H1 (cell line): Measurements from ENCODE around the gene UNK.

ENCODE experiments used
- CEBPB ChIP-seq: IDR thresholded peaks from 2 replicates; pipeline ENCODE4 v1.6.1; 2012; ENCODE audit warnings: low read depth, low read length
- EGR1 ChIP-seq: IDR thresholded peaks from 2 replicates; pipeline ENCODE4 v1.6.1; 2011; ENCODE audit warnings: low read depth, low read length, borderline replicate concordance
- EZH2 ChIP-seq: fragments of 200-600 bp; sonication (generic); IDR thresholded peaks from 2 replicates; pipeline ENCODE4 v1.7.1; 2012; ENCODE audit warnings: low read depth, mild to moderate bottlenecking, moderate library complexity, low read length, inconsistent platforms; ENCODE audit not compliant: severe bottlenecking
- HDAC2 ChIP-seq, 2 experiments: fragments of 300-600 bp in 1 of 2; sonication (generic) in 1 of 2; IDR thresholded peaks; 2 replicates each; pipeline ENCODE4 v1.6.1; 2011 to 2012; ENCODE audit warnings: low read depth in 2 of 2, low read length in 2 of 2, mild to moderate bottlenecking in 2 of 2, moderate library complexity in 2 of 2, borderline replicate concordance in 1 of 2, inconsistent platforms in 1 of 2
- SIN3A ChIP-seq, 2 experiments: IDR thresholded peaks in 1 of 2; conservative IDR thresholded peaks in 1 of 2; 2 replicates each; pipeline ENCODE4 v1.6.1; 2011 to 2012; ENCODE audit warnings: low read length in 2 of 2, improper control_type of control experiment in 1 of 2, low read depth in 1 of 2, mild to moderate bottlenecking in 1 of 2
- YY1 ChIP-seq: IDR thresholded peaks from 2 replicates; pipeline ENCODE4 v1.6.1; 2011; ENCODE audit warnings: low read depth, mild to moderate bottlenecking, low read length
- TF ChIP-seq, protein P1 (sequence below), 3 experiments: IDR thresholded peaks; 1 replicate in 2 of 3; 2 replicates in 1 of 3; pipeline versions ENCODE4 v1.5.1 to v1.6.1; 2011; ENCODE audit warnings: low read length in 3 of 3, mild to moderate bottlenecking in 3 of 3, inconsistent platforms in 2 of 3, low read depth in 1 of 3, moderate library complexity in 1 of 3; ENCODE audit not compliant: insufficient read depth in 1 of 3; ENCODE audit errors: control extremely low read depth in 1 of 3

DNA sequence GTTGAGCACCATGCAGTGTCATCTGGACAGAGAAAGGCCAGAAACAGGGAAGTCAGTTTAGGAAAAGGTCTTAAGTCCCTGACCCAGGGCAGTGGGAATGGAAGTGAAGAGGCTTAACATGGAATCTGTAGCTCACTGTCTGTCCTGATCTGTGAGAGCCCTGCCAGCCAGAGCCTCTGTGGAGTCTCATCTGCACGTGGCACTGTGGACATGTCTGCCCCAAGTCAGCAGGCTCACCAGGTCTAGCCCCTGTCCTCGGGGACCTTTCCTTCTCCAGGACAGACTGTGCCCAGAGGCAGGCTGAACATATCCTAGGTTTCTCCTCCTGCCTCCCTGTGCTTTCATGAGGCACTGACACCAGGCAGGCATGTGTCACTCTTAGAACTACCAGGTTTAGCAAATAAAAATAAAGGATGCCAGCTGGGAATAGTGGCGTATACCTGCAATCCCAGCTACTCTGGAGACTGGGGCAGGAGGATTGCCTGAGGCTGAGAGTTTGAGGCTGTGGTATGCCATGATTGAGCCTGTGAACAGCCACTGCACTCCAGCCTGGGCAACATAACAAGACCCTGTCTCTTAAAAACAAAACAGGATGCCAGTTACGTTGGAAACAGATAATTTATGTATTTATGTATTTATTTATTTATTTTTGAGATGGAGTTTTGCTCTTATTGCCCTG lies 22.4 kb downstream of the UNK start:
- TF ChIP-seq HDAC2 (IDR thresholded peaks at IDR 0.05; ENCODE audit: borderline replicate concordance in 1 of 2, low read depth in 2 of 2, low read length in 2 of 2) (no peak), SIN3A (conservative IDR thresholded peaks at IDR 0.05 in 1 of 2, IDR thresholded peaks at IDR 0.05 in 1 of 2; ENCODE audit: low read depth in 1 of 2, low read length in 2 of 2) (no peak), EZH2 (no peak), EGR1 (no peak), CEBPB (no peak), YY1 (no peak)
- TF ChIP-seq, protein P1, sequence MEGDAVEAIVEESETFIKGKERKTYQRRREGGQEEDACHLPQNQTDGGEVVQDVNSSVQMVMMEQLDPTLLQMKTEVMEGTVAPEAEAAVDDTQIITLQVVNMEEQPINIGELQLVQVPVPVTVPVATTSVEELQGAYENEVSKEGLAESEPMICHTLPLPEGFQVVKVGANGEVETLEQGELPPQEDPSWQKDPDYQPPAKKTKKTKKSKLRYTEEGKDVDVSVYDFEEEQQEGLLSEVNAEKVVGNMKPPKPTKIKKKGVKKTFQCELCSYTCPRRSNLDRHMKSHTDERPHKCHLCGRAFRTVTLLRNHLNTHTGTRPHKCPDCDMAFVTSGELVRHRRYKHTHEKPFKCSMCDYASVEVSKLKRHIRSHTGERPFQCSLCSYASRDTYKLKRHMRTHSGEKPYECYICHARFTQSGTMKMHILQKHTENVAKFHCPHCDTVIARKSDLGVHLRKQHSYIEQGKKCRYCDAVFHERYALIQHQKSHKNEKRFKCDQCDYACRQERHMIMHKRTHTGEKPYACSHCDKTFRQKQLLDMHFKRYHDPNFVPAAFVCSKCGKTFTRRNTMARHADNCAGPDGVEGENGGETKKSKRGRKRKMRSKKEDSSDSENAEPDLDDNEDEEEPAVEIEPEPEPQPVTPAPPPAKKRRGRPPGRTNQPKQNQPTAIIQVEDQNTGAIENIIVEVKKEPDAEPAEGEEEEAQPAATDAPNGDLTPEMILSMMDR (IDR thresholded peaks at IDR 0.05; ENCODE audit: control extremely low read depth in 1 of 3, insufficient read depth in 1 of 3, low read depth in 1 of 3, low read length in 3 of 3), result no peak
